ENCODE measurements around the gene UFSP1.

GRCh38 chr7:100908512-100908911 is 19.0 kb upstream of the UFSP1 start:
- TF ChIP-seq POLR2AphosphoS5 (IDR thresholded peaks at IDR 0.05; ENCODE audit: low read depth, low read length) (no peak), POLR2A (IDR thresholded peaks at IDR 0.05; ENCODE audit: low read depth, low read length) (no peak), TAF1 (IDR thresholded peaks at IDR 0.05; ENCODE audit: borderline replicate concordance, low read depth, low read length) (no peak)

All from GM12892 (cell line).